GM12878 (cell line): ENCODE measurements around the gene PTPRN2.

ENCODE experiments used
- BCLAF1 ChIP-seq: fragments of 450-650 bp; IDR thresholded peaks from 2 replicates; pipeline ENCODE4 v1.6.1; 2017; ENCODE audit warnings: antibody characterized with exemption, mild to moderate bottlenecking, moderate library complexity
- CREM ChIP-seq: IDR thresholded peaks from 2 replicates; pipeline ENCODE4 v1.6.1; 2014; ENCODE audit warnings: antibody characterized with exemption, low read depth
- CTCF ChIP-seq, 3 experiments: IDR thresholded peaks in 2 of 3; conservative IDR thresholded peaks in 1 of 3; 2 replicates each; pipeline ENCODE4 v1.5.1; 2011; ENCODE audit warnings: low read depth in 3 of 3, low read length in 3 of 3, mild to moderate bottlenecking in 3 of 3, control low read depth in 2 of 3, moderate library complexity in 2 of 3, inconsistent platforms in 1 of 3, mixed read lengths in 1 of 3; ENCODE audit not compliant: control insufficient read depth in 2 of 3, insufficient read depth in 1 of 3; ENCODE audit errors: extremely low read depth in 1 of 3
- GATAD2B ChIP-seq: fragments of 450-650 bp; conservative IDR thresholded peaks from 2 replicates; pipeline ENCODE4 v1.6.1; 2017; ENCODE audit warnings: low read depth, mild to moderate bottlenecking, moderate library complexity
- IKZF1 ChIP-seq: fragments of 450-650 bp; conservative IDR thresholded peaks from 2 replicates; pipeline ENCODE4 v1.6.1; 2017; ENCODE audit warnings: antibody characterized with exemption, mild to moderate bottlenecking
- MYC ChIP-seq: IDR thresholded peaks from 2 replicates; pipeline ENCODE4 v1.6.1; 2011; ENCODE audit warnings: mild to moderate bottlenecking, low read length, moderate library complexity, inconsistent platforms; ENCODE audit not compliant: insufficient read depth, insufficient replicate concordance, insufficient read length, severe bottlenecking
- NFIC ChIP-seq: IDR thresholded peaks from 2 replicates; pipeline ENCODE4 v1.6.1; 2012; ENCODE audit warnings: low read depth, mild to moderate bottlenecking, inconsistent platforms, low read length, moderate library complexity
- POLR2A ChIP-seq: IDR thresholded peaks from 2 replicates; pipeline ENCODE4 v1.6.1; 2011; ENCODE audit warnings: low read depth, mild to moderate bottlenecking, low read length
- SREBF1 ChIP-seq: IDR thresholded peaks from 2 replicates; pipeline ENCODE4 v1.6.1; 2012; ENCODE audit warnings: mild to moderate bottlenecking, low read length
- SREBF2 ChIP-seq: IDR thresholded peaks from 2 replicates; pipeline ENCODE4 v1.6.1; 2012; ENCODE audit warnings: mild to moderate bottlenecking, low read length
- TAF1 ChIP-seq: IDR thresholded peaks from 2 replicates; pipeline ENCODE4 v1.6.1; 2011; ENCODE audit warnings: mild to moderate bottlenecking, low read depth, low read length, borderline replicate concordance
- TARDBP ChIP-seq: IDR thresholded peaks from 2 replicates; pipeline ENCODE4 v1.6.1; 2016; ENCODE audit warnings: borderline replicate concordance
- ZBED1 ChIP-seq: IDR thresholded peaks from 2 replicates; pipeline ENCODE4 v1.6.1; 2016; ENCODE audit warnings: borderline replicate concordance
- TF ChIP-seq, protein P1 (sequence below): IDR thresholded peaks from 2 replicates; pipeline ENCODE4 v1.6.1; 2012; ENCODE audit warnings: low read depth, low read length, improper control_type of control experiment

DNA sequence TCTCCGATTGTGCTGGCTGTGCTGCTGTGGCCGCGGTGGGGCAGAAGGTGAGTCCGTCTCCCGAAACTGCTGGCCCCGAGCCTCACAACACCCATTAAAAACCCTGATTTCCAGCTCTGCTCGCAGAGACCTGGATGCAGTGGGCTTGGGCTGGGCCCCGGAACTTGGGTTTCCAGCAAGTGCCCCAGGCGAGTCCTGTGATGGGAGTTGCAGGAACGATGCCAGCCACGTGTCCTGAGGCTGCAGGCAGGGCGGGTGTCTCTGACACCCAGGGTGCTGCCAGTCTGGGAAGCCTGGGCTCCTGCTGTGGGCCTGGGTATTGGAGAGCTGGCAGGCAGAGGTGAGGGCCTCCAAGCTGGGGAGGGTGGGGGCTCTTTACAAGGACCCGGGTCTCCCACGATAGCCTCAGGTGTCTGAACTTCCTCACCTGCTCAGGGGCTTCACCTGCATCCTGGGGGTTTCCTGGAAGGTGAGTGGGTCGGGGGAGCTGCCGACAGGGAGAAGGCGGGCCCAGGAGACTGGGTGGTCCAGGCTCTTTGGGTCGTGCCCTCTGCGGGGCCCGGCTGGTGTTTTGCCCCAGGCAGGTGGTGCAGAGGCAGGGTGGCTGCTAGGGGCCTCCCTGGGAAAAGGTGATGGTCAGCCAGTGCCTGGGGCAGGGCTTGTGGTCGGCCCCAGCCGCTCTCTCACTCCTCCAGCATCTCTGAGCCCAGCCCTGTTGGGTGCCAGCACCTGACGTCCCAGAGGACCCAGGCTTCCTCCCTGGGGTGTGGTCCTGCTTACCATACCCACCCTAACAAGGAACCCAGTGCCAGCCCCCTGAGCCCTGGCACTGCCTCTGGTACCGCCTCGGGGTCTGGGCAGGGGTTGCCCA, 1070.5 kb downstream of the PTPRN2 start:
- TF ChIP-seq MYC (no peak), ZBED1 (no peak), GATAD2B (no peak), CTCF (IDR thresholded peaks at IDR 0.05 in 2 of 3, conservative IDR thresholded peaks at IDR 0.05 in 1 of 3; ENCODE audit: control insufficient read depth in 2 of 3, extremely low read depth in 1 of 3, insufficient read depth in 1 of 3, low read depth in 3 of 3, low read length in 3 of 3) (no peak), NFIC (no peak), TAF1 (no peak), SREBF1 (no peak), BCLAF1 (no peak), IKZF1 (no peak), SREBF2 (no peak), POLR2A (no peak), TARDBP (no peak), CREM (no peak)
- TF ChIP-seq, protein P1, sequence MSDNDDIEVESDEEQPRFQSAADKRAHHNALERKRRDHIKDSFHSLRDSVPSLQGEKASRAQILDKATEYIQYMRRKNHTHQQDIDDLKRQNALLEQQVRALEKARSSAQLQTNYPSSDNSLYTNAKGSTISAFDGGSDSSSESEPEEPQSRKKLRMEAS, result no peak
